GM19193 (cell line): ENCODE results near the gene VAMP3.

Experiments used
- POLR2A ChIP-seq: IDR thresholded peaks from 4 replicates; pipeline ENCODE4 v1.6.1; 2011; ENCODE audit not compliant: insufficient read depth, insufficient read length; ENCODE audit errors: extremely low read depth

VAMP3 gene

GRCh38 chr1:7754234-7754633 is 16.9 kb upstream of the VAMP3 start:
- no peak for TF ChIP-seq POLR2A

- TF ChIP-seq POLR2A: no peak
Observed at GRCh38 chr1:7755448-7755847, 15.6 kb upstream of the VAMP3 start.

GRCh38 chr1:7760245-7760644 is 10.9 kb upstream of the VAMP3 start:
- no peak for TF ChIP-seq POLR2A

- TF ChIP-seq POLR2A: no peak
Observed at GRCh38 chr1:7761103-7761502, 10.0 kb upstream of the VAMP3 start.

- TF ChIP-seq POLR2A: no peak
Observed at GRCh38 chr1:7767176-7767575, 3.9 kb upstream of the VAMP3 start.

GRCh38 chr1:7768583-7768982 is 2.5 kb upstream of the VAMP3 start:
- no peak for TF ChIP-seq POLR2A

- TF ChIP-seq POLR2A: no peak
Observed at GRCh38 chr1:7769673-7770412, 1.3 kb upstream of the VAMP3 start.

DNA sequence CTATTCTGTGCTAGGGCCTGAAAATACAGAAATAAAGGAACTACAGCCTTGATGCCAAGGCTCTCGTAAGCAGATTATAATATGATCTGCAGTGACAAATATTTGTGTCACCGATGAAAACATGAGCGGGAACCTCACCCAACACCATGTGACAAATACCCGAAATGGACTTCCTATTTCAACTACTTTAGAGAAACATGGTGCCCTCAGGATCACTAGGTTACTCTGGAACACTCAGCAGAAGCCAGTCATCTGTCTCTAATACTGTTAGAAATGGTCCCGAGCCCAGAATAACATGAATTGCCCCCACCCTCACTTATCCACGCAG is 463 bp upstream of the VAMP3 start:
- TF ChIP-seq POLR2A: no peak

GRCh38 chr1:7771823-7772299 is 765 bp downstream of the VAMP3 start:
- no peak for TF ChIP-seq POLR2A

- TF ChIP-seq POLR2A: no peak
Observed at GRCh38 chr1:7777591-7777990, 6.5 kb downstream of the VAMP3 start.

DNA sequence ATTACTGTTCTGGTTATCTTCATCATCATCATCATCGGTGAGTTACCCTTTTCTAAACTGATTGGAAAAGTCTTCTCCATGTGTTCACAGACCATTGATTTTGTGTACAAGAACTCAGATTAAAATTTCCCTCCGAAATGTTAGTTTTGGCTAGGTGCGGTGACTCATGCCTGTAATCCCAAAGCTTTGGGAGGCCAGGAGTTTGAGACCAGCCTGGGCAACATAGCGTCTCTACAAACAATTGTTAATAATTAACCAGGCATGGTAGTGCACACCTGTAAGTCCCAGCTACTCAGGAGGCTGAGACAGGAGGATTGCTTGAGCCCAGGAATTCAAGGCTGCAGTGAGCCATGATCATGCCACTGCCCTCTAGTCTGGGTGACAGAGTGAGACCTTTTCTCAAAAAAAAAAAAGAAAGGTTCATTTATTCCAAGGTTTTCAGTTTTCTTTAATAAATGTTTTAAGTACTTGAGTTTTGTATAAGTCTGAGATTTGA is 7.1 kb downstream of the VAMP3 start:
- no peak for TF ChIP-seq POLR2A

GRCh38 chr1:7780976-7781375 is 9.9 kb downstream of the VAMP3 start:
- no peak for TF ChIP-seq POLR2A

DNA sequence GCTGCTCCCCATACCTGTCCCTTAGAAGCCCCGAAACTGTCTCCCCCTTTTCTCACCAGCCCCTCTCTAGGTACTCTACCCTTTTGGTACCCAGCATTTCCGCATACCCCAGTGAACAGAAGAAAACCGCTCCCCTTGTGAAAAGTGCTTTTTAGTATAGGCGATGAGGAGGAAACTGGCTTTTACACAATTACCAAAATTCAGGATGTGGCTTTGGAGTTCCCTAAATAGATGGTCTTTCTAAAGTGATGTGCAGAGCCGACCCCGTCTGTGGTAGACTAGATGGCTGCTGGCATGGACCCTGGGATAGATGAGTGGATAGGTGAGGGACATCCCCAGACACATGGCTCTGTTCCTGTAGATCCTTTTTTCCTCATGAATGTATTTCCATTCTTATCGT is 10.4 kb downstream of the VAMP3 start:
- TF ChIP-seq POLR2A: no peak

- no peak for TF ChIP-seq POLR2A
Observed at GRCh38 chr1:7781923-7782495, 10.9 kb downstream of the VAMP3 start.

- no peak for TF ChIP-seq POLR2A
Observed at GRCh38 chr1:7783178-7783711, 12.1 kb downstream of the VAMP3 start.
